HepG2 (cell line): ENCODE measurements around the gene TMEM220.

Experiments
- HNRNPH1 ChIP-seq: fragments of 200-400 bp; formaldehyde crosslinking; optimal IDR thresholded peaks from 2 replicates; pipeline ENCODE3; 2017; ENCODE audit warnings: mild to moderate bottlenecking, low read depth, low read length
- NFIC ChIP-seq: IDR thresholded peaks from 2 replicates; pipeline ENCODE4 v1.6.1; 2012; ENCODE audit warnings: mild to moderate bottlenecking, low read length, inconsistent platforms
- ZMYM3 ChIP-seq: sonication (generic); formaldehyde crosslinking; IDR thresholded peaks from 2 replicates; pipeline ENCODE4 v1.5.1; 2020; ENCODE audit warnings: mild to moderate bottlenecking, missing genetic modification reagents
- ZNF484 ChIP-seq: sonication (generic); formaldehyde crosslinking; IDR thresholded peaks from 2 replicates; pipeline ENCODE4 v1.5.1; 2020; ENCODE audit warnings: mild to moderate bottlenecking, low read depth, missing genetic modification reagents, borderline replicate concordance
- ZNF629 ChIP-seq: sonication (generic); formaldehyde crosslinking; conservative IDR thresholded peaks from 2 replicates; pipeline ENCODE4 v1.5.0; 2020; ENCODE audit warnings: missing genetic modification reagents
- TF ChIP-seq, protein P1 (sequence below): sonication (generic); formaldehyde crosslinking; IDR thresholded peaks from 2 replicates; pipeline ENCODE4 v1.4.0; 2020; ENCODE audit warnings: missing genetic modification reagents, mild to moderate bottlenecking, borderline replicate concordance

DNA sequence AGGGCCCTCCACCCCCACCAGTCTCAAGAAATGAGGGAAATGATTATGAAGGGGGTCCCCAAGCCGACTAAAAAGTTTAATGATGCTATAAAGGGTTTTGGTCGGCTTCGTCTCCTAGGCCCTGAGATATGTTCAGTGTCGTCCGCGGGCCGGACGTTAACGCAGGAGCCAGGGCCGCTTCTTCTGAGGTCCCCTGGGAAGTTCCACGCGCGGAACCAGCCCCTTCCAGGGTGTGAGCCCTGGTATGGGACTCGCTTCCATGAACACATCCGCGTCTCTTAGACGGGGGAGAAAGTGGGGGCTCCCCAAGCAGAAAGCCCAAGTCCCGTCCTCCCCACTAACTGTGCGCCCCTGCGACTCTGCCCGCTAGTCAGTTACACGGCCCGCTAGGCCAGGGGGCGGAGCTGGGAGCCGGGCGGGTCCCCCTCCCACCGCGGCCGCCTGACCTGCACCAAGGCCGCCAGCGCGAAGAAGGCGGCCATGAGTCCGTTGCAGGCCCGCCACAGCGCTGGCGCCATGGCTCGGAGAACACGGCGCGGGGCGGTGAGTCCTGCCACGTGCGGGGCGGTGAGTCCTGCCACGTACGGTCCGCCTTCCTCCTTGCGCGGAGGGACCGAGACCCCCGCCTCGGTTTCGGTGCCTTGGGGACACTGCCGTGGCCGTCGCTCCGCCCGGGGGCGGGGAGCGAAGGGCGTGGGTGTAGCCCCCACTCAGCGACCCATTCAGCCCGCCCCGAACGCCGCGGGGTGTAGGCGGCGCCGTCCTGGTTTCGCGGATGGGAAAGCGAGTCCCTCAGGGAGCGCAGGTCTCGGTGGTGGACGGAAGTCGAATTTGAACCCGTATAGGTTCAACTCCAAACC lies at the start of gene TMEM220:
- TF ChIP-seq, protein P1, sequence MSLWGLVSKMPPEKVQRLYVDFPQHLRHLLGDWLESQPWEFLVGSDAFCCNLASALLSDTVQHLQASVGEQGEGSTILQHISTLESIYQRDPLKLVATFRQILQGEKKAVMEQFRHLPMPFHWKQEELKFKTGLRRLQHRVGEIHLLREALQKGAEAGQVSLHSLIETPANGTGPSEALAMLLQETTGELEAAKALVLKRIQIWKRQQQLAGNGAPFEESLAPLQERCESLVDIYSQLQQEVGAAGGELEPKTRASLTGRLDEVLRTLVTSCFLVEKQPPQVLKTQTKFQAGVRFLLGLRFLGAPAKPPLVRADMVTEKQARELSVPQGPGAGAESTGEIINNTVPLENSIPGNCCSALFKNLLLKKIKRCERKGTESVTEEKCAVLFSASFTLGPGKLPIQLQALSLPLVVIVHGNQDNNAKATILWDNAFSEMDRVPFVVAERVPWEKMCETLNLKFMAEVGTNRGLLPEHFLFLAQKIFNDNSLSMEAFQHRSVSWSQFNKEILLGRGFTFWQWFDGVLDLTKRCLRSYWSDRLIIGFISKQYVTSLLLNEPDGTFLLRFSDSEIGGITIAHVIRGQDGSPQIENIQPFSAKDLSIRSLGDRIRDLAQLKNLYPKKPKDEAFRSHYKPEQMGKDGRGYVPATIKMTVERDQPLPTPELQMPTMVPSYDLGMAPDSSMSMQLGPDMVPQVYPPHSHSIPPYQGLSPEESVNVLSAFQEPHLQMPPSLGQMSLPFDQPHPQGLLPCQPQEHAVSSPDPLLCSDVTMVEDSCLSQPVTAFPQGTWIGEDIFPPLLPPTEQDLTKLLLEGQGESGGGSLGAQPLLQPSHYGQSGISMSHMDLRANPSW (CRISPR knock-in tag) = no peak
- no peak for TF ChIP-seq NFIC
- TF ChIP-seq ZMYM3 (CRISPR knock-in tag) = peak; percentile 70; the same call in 1 of the 2 replicates
- TF ChIP-seq ZNF629 (CRISPR knock-in tag) = 0 out of 2 replicates have a peak, but pooled peaks have one; percentile 12
- TF ChIP-seq ZNF484 = no peak
- no peak for TF ChIP-seq HNRNPH1
